GM12878 (cell line): ENCODE data around the gene GPN1. TPM values are rescaled to one million over a fixed set of nuclear protein-coding genes. Genes with fewer than 3 reads are reported as not detected.

ENCODE experiments used
- ATAC-seq: fragments of 200-7000 bp; cut with Tn5 transposase; 3 replicates; pipeline ENCODE4 v1.9.1; 2020; ENCODE audit warnings: mild to moderate bottlenecking, moderate library complexity
- BruUV-seq: library from RNA; stranded (reverse); fragments of 400-500 nt; replicated peaks from 2 replicates; lab custom pipeline; 2021; lab: Mats Ljungman, UMichigan
- CTCF ChIA-PET: fragments of 300-600 bp; sonication (Branson Sonifier 250); formaldehyde crosslinking; extraction: SDS; loops from one replicate; lab custom pipeline; 2021; ENCODE audit warnings: inconsistent platforms; lab: Yijun Ruan, JAX
- POLR2A ChIA-PET: fragments of 350-600 bp; formaldehyde crosslinking; extraction: SDS; loops from one replicate; lab custom pipeline; 2021; ENCODE audit warnings: inconsistent platforms; lab: Charles Lee
- RAD21 ChIA-PET: fragments of 300-600 bp; sonication (Branson Sonifier 250); formaldehyde crosslinking; loops from one replicate; lab custom pipeline; 2023; ENCODE audit warnings: antibody characterized with exemption; ENCODE audit not compliant: unreplicated experiment; lab: Charles Lee
- SMC1A ChIA-PET: fragments of 300-600 bp; sonication (Branson Sonifier 250); formaldehyde crosslinking; loops from one replicate; lab custom pipeline; 2023; ENCODE audit not compliant: unreplicated experiment, uncharacterized antibody; lab: Charles Lee
- DNase-seq: peaks from one replicate; pipeline ENCODE4 v3.0.0-alpha.2; 2011; ENCODE audit warnings: low read depth, low spot score
- FAIRE-seq: peaks from 3 replicates; lab custom pipeline; 2011; peaks lifted over from hg19 to GRCh38; lab: Jason Lieb, UNC
- H2AFZ ChIP-seq: 2 replicates; pipeline ENCODE4 v1.6.0; 2011; ENCODE audit warnings: low read depth, low read length, control low read depth; ENCODE audit not compliant: control insufficient read depth
- H3K27ac ChIP-seq: 2 replicates; pipeline ENCODE4 v1.5.1; 2011; ENCODE audit warnings: control low read depth; ENCODE audit not compliant: control insufficient read depth, insufficient read depth
- H3K27me3 ChIP-seq, 2 experiments: replicated peaks in 1 of 2; 2 replicates each; pipeline versions ENCODE4 v1.6.0 to v1.6.1; 2011; ENCODE audit warnings: low read length in 1 of 2; ENCODE audit not compliant: control insufficient read depth in 2 of 2, insufficient read depth in 2 of 2
- H3K36me3 ChIP-seq, 2 experiments: 2 replicates each; pipeline ENCODE4 v1.5.1; 2011; ENCODE audit warnings: low read length in 1 of 2; ENCODE audit not compliant: control insufficient read depth in 2 of 2, insufficient read depth in 2 of 2
- H3K4me1 ChIP-seq: 2 replicates; pipeline ENCODE4 v1.6.1; 2011; ENCODE audit warnings: mild to moderate bottlenecking, low read length, moderate library complexity, mixed read lengths; ENCODE audit not compliant: control insufficient read depth, insufficient read depth
- H3K4me2 ChIP-seq: 2 replicates; pipeline ENCODE4 v1.6.0; 2011; ENCODE audit warnings: control low read depth; ENCODE audit not compliant: control insufficient read depth, insufficient read depth
- H3K4me3 ChIP-seq: fragments of 200-600 bp; sonication (generic); 2 replicates; pipeline ENCODE4 v1.5.1; 2016
- H3K79me2 ChIP-seq: 2 replicates; pipeline ENCODE4 v1.6.0; 2011; ENCODE audit warnings: low read length; ENCODE audit not compliant: control insufficient read depth, insufficient read depth
- H3K9ac ChIP-seq: 2 replicates; pipeline ENCODE4 v1.8.0; 2011; ENCODE audit warnings: low read length, control low read depth, mixed read lengths; ENCODE audit not compliant: control insufficient read depth, insufficient read depth
- H3K9me3 ChIP-seq: replicated peaks from 3 replicates; pipeline ENCODE4 v1.5.1; 2011; ENCODE audit warnings: mild to moderate bottlenecking, low read length; ENCODE audit not compliant: control insufficient read depth, insufficient read depth
- H4K20me1 ChIP-seq: 2 replicates; pipeline ENCODE4 v1.6.0; 2011; ENCODE audit not compliant: control insufficient read depth, insufficient read depth
- ATF7 ChIP-seq: fragments of 450-650 bp; IDR thresholded peaks from 2 replicates; pipeline ENCODE4 v1.6.1; 2016; ENCODE audit warnings: low read depth, mild to moderate bottlenecking
- BMI1 ChIP-seq: fragments of 450-650 bp; IDR thresholded peaks from 2 replicates; pipeline ENCODE4 v1.6.1; 2016; ENCODE audit warnings: mild to moderate bottlenecking, moderate library complexity, borderline replicate concordance
- CREB1 ChIP-seq: IDR thresholded peaks from 2 replicates; pipeline ENCODE4 v1.6.1; 2012; ENCODE audit warnings: low read depth, mild to moderate bottlenecking, inconsistent platforms
- ESRRA ChIP-seq: IDR thresholded peaks from 2 replicates; pipeline ENCODE4 v1.6.1; 2012; ENCODE audit warnings: mild to moderate bottlenecking, low read length, improper control_type of control experiment
- RBBP5 ChIP-seq: fragments of 200-600 bp; sonication (generic); conservative IDR thresholded peaks from 2 replicates; pipeline ENCODE4 v1.6.1; 2016
- RELB ChIP-seq: fragments of 450-650 bp; IDR thresholded peaks from 2 replicates; pipeline ENCODE4 v1.6.1; 2017; ENCODE audit warnings: low read depth, mild to moderate bottlenecking, moderate library complexity
- SIX5 ChIP-seq: IDR thresholded peaks from 2 replicates; pipeline ENCODE4 v1.6.1; 2011; ENCODE audit warnings: mild to moderate bottlenecking, low read depth, low read length, moderate library complexity; ENCODE audit not compliant: severe bottlenecking
- SKIL ChIP-seq: fragments of 450-650 bp; IDR thresholded peaks from 2 replicates; pipeline ENCODE4 v1.6.1; 2017; ENCODE audit warnings: mild to moderate bottlenecking, low read depth, inconsistent platforms; ENCODE audit not compliant: poor library complexity, severe bottlenecking
- TCF3 ChIP-seq: IDR thresholded peaks from 2 replicates; pipeline ENCODE4 v1.6.1; 2012; ENCODE audit warnings: low read depth, mild to moderate bottlenecking, low read length, borderline replicate concordance; ENCODE audit not compliant: insufficient read depth
- WGBS: methylation state at CpG from one replicate; pipeline ENCODE4 v1.1.6; 2016; ENCODE audit warnings: low lambda C conversion rate; ENCODE audit not compliant: insufficient replicate concordance, insufficient coverage; ENCODE audit errors: missing lambda C conversion rate; 5-methylcytosine and 5-hydroxymethylcytosine counted together
- in situ Hi-C: fragments of 300-500 bp; cut with MboI; formaldehyde crosslinking; loops from 9 replicates; pipeline ENCODE4 v1.14.3; 2018; ENCODE audit warnings: mixed read lengths
- intact Hi-C: fragments of 100-400 bp; cut with micrococcal nuclease; formaldehyde crosslinking; loops from one replicate; pipeline ENCODE4 v1.14.2; 2022; ENCODE audit not compliant: unreplicated experiment
- polyA plus RNA-seq, 11 experiments: library from polyadenylated mRNA; depleted of rRNA in 4 of 11; unstranded in 6 of 11; stranded (reverse) in 5 of 11; fragments of >200 nt; fragmentation: Nextera tagmentation in 4 of 11; fragmentation: Illumina TruSeq in 1 of 11; extraction: Ambion mirVana in 4 of 11; extraction: Trizol in 1 of 11; gene quantifications; 1 replicate in 1 of 11; 2 replicates in 10 of 11; pipeline versions ENCODE4 v1.2.1 to v1.2.3, GENCODE V29; 2011 to 2016; ENCODE audit warnings: inconsistent platforms in 2 of 11, missing spikeins in 2 of 11, low read depth in 1 of 11
- total RNA-seq, 4 experiments: library from RNA; depleted of rRNA in 3 of 4; stranded (reverse); fragments of >200 nt in 3 of 4; fragmentation: Illumina TruSeq in 1 of 4; extraction: Trizol in 1 of 4; gene quantifications; 2 replicates each; pipeline versions ENCODE4 v1.2.1 to v1.2.3, GENCODE V29; 2013 to 2021
- TF ChIP-seq, protein P1 (sequence below): fragments of 450-650 bp; IDR thresholded peaks from 2 replicates; pipeline ENCODE4 v1.6.1; 2017; ENCODE audit warnings: mild to moderate bottlenecking, moderate library complexity

GPN1 gene
- total and polyA plus RNA-seq, 10 of the 15 experiments (the other 5 are each of a cell fraction or from before 2014, with no cell fraction given), result 32.1 to 108 (median 60.4) TPM

DNA sequence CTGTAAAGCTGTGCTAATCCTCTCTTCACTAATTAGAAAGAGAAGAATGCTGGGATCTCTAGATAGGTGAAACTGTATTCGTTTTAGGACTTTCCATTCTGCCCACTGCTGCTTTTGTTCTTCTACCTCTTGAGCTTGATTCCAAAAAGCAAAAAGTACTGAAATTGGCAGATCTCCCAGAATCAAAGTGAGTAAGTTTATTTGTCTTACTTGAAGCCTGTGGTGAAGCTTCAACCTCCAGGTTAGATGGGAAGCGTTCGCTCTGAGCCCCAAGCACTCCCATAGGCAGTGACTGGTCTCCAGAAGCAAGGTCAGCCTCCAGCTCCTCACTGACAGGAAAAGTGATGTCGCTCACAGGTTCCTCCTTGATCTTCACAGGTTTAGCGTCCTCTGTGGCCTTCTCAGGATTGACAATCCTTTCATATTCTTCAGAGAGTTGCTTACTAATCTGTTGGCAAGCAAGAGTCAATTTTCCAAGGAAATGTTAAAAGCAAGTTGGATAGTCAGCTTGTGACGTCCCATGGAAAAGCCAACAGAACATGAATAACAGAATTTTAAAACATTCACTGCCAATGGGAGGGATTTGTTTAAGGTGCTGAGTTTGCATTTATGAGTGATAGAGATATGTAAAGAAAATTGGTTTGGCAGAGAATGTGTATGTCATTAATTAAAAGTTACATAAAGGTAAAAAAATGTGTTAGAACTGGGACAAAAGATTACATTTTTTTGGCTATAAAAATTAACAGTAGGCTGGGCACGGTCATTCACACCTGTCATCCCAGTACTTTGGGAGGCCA, 26.5 kb downstream of the GPN1 start:
- Histone ChIP-seq H3K79me2 (no peaks in the 10 kb centered on the region), H3K27me3 (no peaks in the 10 kb centered on the region), H4K20me1 (no peaks in the 10 kb centered on the region), H3K4me3 (no peak overlapping the region), H3K36me3 (peaks cover 0 to 39% of the 10 kb centered on the region in 2 experiments), H2AFZ (no peak overlapping the region), H3K9me3 (no peaks in the 10 kb centered on the region), H3K4me2 (no peak overlapping the region), H3K27ac (no peak overlapping the region), H3K9ac (no peak overlapping the region), H3K4me1 (no peaks in the 10 kb centered on the region)
- FAIRE-seq (no peak), DNase-seq (no peak), ATAC-seq (no peak)
- ChIA-PET POLR2A (interaction anchor here (1.0 kb wide), 1 partner anchor 8 kb away, joined by 3 read pairs; the partner anchor contains the start of genes SLC4A1AP and SUPT7L), SMC1A (interaction anchor here (0.8 to 1.7 kb wide), 2 partner anchors 15 to 27 kb away, joined by 3 to 4 read pairs; no protein-coding TSS in a partner anchor), CTCF (interaction anchor here (1.1 kb wide), 1 partner anchor 28 kb away, joined by 5 read pairs; no protein-coding TSS in a partner anchor), RAD21 (no interaction called here)
- no TSS peak for BruUV-seq
- intact Hi-C loops, result no loop called here
- in situ Hi-C loops, result no loop called here
- WGBS, result 96% methylated on average over 7 of the region's 7 CpGs
- no peak for TF ChIP-seq TCF3
- TF ChIP-seq ESRRA, result no peak
- no peak for TF ChIP-seq ATF7
- TF ChIP-seq RBBP5, result no peak
- no peak for TF ChIP-seq CREB1
- no peak for TF ChIP-seq BMI1
- no peak for TF ChIP-seq RELB
- TF ChIP-seq SIX5, result no peak
- no peak for TF ChIP-seq SKIL
- TF ChIP-seq, protein P1, sequence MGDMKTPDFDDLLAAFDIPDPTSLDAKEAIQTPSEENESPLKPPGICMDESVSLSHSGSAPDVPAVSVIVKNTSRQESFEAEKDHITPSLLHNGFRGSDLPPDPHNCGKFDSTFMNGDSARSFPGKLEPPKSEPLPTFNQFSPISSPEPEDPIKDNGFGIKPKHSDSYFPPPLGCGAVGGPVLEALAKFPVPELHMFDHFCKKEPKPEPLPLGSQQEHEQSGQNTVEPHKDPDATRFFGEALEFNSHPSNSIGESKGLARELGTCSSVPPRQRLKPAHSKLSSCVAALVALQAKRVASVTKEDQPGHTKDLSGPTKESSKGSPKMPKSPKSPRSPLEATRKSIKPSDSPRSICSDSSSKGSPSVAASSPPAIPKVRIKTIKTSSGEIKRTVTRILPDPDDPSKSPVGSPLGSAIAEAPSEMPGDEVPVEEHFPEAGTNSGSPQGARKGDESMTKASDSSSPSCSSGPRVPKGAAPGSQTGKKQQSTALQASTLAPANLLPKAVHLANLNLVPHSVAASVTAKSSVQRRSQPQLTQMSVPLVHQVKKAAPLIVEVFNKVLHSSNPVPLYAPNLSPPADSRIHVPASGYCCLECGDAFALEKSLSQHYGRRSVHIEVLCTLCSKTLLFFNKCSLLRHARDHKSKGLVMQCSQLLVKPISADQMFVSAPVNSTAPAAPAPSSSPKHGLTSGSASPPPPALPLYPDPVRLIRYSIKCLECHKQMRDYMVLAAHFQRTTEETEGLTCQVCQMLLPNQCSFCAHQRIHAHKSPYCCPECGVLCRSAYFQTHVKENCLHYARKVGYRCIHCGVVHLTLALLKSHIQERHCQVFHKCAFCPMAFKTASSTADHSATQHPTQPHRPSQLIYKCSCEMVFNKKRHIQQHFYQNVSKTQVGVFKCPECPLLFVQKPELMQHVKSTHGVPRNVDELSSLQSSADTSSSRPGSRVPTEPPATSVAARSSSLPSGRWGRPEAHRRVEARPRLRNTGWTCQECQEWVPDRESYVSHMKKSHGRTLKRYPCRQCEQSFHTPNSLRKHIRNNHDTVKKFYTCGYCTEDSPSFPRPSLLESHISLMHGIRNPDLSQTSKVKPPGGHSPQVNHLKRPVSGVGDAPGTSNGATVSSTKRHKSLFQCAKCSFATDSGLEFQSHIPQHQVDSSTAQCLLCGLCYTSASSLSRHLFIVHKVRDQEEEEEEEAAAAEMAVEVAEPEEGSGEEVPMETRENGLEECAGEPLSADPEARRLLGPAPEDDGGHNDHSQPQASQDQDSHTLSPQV, result no peak
